Measurements from ENCODE around the gene PDZD2. TPM values are rescaled to one million over a fixed set of nuclear protein-coding genes. Genes with fewer than 3 reads are reported as not detected.
A peak's percentile ranks its signal among the peaks of the same experiment; 100 is the strongest.

The PDZD2 gene
- total and polyA plus RNA-seq, 2 donors (not counting 3 experiments of a cell fraction or from before 2014, with no cell fraction given): 0.66 to 6.9 TPM

DNA sequence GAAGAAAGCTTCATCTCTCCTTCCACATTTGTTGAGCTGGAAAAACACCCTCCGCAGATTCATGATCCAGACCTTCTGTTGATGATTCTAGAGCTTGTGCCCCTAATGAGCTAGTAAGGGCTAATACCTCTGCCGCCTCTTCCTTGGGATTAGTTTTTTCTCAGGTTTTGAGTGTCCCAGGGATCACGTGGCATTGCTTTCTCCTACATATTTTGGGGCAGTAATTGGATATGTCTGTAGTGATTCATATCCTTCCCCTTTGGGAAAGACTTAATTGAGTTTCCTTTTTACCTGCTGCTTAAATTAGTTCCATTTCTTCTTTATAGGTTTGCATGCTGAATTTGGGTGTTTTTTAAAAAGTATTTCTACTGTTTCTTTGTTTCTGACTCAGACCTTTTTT is 391.3 kb downstream of the PDZD2 start:
- no peak overlapping the region for H3K27ac ChIP-seq (ENCODE audit: insufficient read depth, low read depth, low read length)
- H2AFZ ChIP-seq (ENCODE audit: low read depth, low read length): no peak overlapping the region
- H3K4me1 ChIP-seq (ENCODE audit: control insufficient read depth, extremely low read depth, insufficient read depth, low read length): peaks cover 44% of the 10 kb centered on the region
- H4K20me1 ChIP-seq (replicated peaks; ENCODE audit: control insufficient read depth, extremely low read depth, insufficient read depth, low read length): no peaks in the 10 kb centered on the region
- no peaks in the 10 kb centered on the region for H3K9me1 ChIP-seq (replicated peaks; ENCODE audit: control insufficient read depth, extremely low read depth, insufficient read depth, low read length)
- H3K4me3 ChIP-seq (replicated peaks in 1 of 3; ENCODE audit: insufficient read depth in 1 of 3, low read depth in 1 of 3, low read length in 3 of 3): no peak overlapping the region
- no peaks in the 10 kb centered on the region for H3K9me3 ChIP-seq (replicated peaks; ENCODE audit: control insufficient read depth, insufficient read depth, low read length)
- TF ChIP-seq MYC (IDR thresholded peaks at IDR 0.05; ENCODE audit: low read depth, low read length): no peak
- TF ChIP-seq POLR2A (IDR thresholded peaks at IDR 0.05; ENCODE audit: low read depth, low read length): no peak
- TF ChIP-seq FOS (IDR thresholded peaks at IDR 0.05; ENCODE audit: borderline replicate concordance, insufficient read depth, low read length): peak; percentile 8
- TF ChIP-seq EZH2 (IDR thresholded peaks at IDR 0.05; ENCODE audit: borderline replicate concordance, low read depth, low read length, severe bottlenecking): no peak
- no peaks in the 10 kb centered on the region for H3K27me3 ChIP-seq (ENCODE audit: control insufficient read depth in 2 of 2, insufficient read depth in 2 of 2, low read length in 2 of 2)
- no peak overlapping the region for H3K9ac ChIP-seq (replicated peaks; ENCODE audit: extremely low read depth, insufficient read depth, low read length)
- dilution Hi-C loops (cut with MboI; ENCODE audit: extremely low pct_ligation_motif_present, low sequenced_read_pairs): no loop called here
- peak overlapping the region; percentile 30 for H3K4me2 ChIP-seq (ENCODE audit: insufficient read depth, low read length)
- FAIRE-seq (no peak), DNase-seq (ENCODE audit: low read depth, low spot score) (no peak)
- H3K79me2 ChIP-seq (ENCODE audit: control insufficient read depth, insufficient read depth, low read length): no peaks in the 10 kb centered on the region
- ChIA-PET POLR2A (no interaction called here), CTCF (interaction anchor here (1.1 kb wide), 2 partner anchors 12 to 47 kb away, joined by 3 to 4 read pairs; no protein-coding TSS in a partner anchor)
- intact Hi-C loops (cut with micrococcal nuclease): loop anchor here (5.0 kb wide), 1 partner anchor 62 kb away; no protein-coding TSS in a partner anchor
- BruUV-seq (replicated peaks): no TSS peak
- no peaks in the 10 kb centered on the region for H3K36me3 ChIP-seq (ENCODE audit: control insufficient read depth in 2 of 2, extremely low read depth in 1 of 2, insufficient read depth in 2 of 2, low read length in 2 of 2)

DNA sequence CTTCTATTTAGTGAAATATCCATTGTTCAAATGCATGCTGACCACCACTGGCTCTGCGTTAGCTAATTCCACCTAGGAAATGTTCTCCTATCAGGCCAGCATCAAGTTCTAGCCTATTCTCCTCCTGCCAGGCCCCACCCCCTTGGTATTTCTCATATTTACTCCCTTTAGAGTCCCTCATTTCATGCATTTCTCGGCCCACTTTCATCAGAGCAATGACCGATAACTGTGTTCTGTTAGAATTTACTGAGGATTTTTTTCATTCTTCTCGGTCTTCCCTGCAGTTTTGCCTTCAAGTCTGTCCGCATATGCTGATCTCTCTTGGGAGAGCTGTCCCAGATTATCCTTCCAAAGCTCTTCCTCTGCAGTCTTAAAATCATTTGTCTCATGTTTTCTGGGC is 391.8 kb downstream of the PDZD2 start:
- no peak for TF ChIP-seq POLR2A (IDR thresholded peaks at IDR 0.05; ENCODE audit: low read depth, low read length)
- TF ChIP-seq, protein P1, sequence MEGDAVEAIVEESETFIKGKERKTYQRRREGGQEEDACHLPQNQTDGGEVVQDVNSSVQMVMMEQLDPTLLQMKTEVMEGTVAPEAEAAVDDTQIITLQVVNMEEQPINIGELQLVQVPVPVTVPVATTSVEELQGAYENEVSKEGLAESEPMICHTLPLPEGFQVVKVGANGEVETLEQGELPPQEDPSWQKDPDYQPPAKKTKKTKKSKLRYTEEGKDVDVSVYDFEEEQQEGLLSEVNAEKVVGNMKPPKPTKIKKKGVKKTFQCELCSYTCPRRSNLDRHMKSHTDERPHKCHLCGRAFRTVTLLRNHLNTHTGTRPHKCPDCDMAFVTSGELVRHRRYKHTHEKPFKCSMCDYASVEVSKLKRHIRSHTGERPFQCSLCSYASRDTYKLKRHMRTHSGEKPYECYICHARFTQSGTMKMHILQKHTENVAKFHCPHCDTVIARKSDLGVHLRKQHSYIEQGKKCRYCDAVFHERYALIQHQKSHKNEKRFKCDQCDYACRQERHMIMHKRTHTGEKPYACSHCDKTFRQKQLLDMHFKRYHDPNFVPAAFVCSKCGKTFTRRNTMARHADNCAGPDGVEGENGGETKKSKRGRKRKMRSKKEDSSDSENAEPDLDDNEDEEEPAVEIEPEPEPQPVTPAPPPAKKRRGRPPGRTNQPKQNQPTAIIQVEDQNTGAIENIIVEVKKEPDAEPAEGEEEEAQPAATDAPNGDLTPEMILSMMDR (IDR thresholded peaks at IDR 0.05; ENCODE audit: extremely low read depth in 1 of 2, insufficient read depth in 1 of 2, low read depth in 1 of 2, low read length in 2 of 2): no peak
- no peak for TF ChIP-seq FOS (IDR thresholded peaks at IDR 0.05; ENCODE audit: borderline replicate concordance, insufficient read depth, low read length)
- TF ChIP-seq, protein P2, sequence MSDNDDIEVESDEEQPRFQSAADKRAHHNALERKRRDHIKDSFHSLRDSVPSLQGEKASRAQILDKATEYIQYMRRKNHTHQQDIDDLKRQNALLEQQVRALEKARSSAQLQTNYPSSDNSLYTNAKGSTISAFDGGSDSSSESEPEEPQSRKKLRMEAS (IDR thresholded peaks at IDR 0.05; ENCODE audit: insufficient read depth, insufficient read length): no peak
- TF ChIP-seq JUN (IDR thresholded peaks at IDR 0.05; ENCODE audit: borderline replicate concordance, insufficient read depth, insufficient read length, low read depth): no peak
- TF ChIP-seq POLR2AphosphoS5 (IDR thresholded peaks at IDR 0.05; ENCODE audit: insufficient read depth, low read depth, low read length): no peak
- TF ChIP-seq MYC (IDR thresholded peaks at IDR 0.05; ENCODE audit: low read depth, low read length): no peak
- no peak for TF ChIP-seq EZH2 (IDR thresholded peaks at IDR 0.05; ENCODE audit: borderline replicate concordance, low read depth, low read length, severe bottlenecking)
- TF ChIP-seq GATA2 (IDR thresholded peaks at IDR 0.05; ENCODE audit: insufficient read depth, insufficient read length, low read depth, low read length): no peak
- FAIRE-seq (no peak), DNase-seq (ENCODE audit: low read depth, low spot score) (no peak)
- CTCF ChIA-PET: interaction anchor here (1.1 kb wide), 2 partner anchors 12 to 46 kb away, joined by 3 to 4 read pairs; no protein-coding TSS in a partner anchor
- H4K20me1 ChIP-seq (replicated peaks; ENCODE audit: control insufficient read depth, extremely low read depth, insufficient read depth, low read length): no peaks in the 10 kb centered on the region
- no peaks in the 10 kb centered on the region for H3K36me3 ChIP-seq (ENCODE audit: control insufficient read depth in 2 of 2, extremely low read depth in 1 of 2, insufficient read depth in 2 of 2, low read length in 2 of 2)
- no TSS peak for BruUV-seq (replicated peaks)
- no peak overlapping the region for H3K9ac ChIP-seq (replicated peaks; ENCODE audit: extremely low read depth, insufficient read depth, low read length)
- H3K9me1 ChIP-seq (replicated peaks; ENCODE audit: control insufficient read depth, extremely low read depth, insufficient read depth, low read length): no peaks in the 10 kb centered on the region
- POLR2A ChIA-PET: no interaction called here
- H2AFZ ChIP-seq (ENCODE audit: low read depth, low read length): no peak overlapping the region
- peak overlapping the region; percentile 30 for H3K4me2 ChIP-seq (ENCODE audit: insufficient read depth, low read length)
- no peak overlapping the region for H3K27ac ChIP-seq (ENCODE audit: insufficient read depth, low read depth, low read length)
- dilution Hi-C loops (cut with MboI; ENCODE audit: extremely low pct_ligation_motif_present, low sequenced_read_pairs): no loop called here
- H3K4me1 ChIP-seq (ENCODE audit: control insufficient read depth, extremely low read depth, insufficient read depth, low read length): peaks cover 44% of the 10 kb centered on the region
- H3K9me3 ChIP-seq (replicated peaks; ENCODE audit: control insufficient read depth, insufficient read depth, low read length): no peaks in the 10 kb centered on the region
- no peak overlapping the region for H3K4me3 ChIP-seq (replicated peaks in 1 of 3; ENCODE audit: insufficient read depth in 1 of 3, low read depth in 1 of 3, low read length in 3 of 3)
- no peaks in the 10 kb centered on the region for H3K27me3 ChIP-seq (ENCODE audit: control insufficient read depth in 2 of 2, insufficient read depth in 2 of 2, low read length in 2 of 2)
- intact Hi-C loops (cut with micrococcal nuclease): loop anchor here (5.0 kb wide), 1 partner anchor 62 kb away; no protein-coding TSS in a partner anchor
- H3K79me2 ChIP-seq (ENCODE audit: control insufficient read depth, insufficient read depth, low read length): no peaks in the 10 kb centered on the region

All from endothelial cell of umbilical vein (primary cell).